CMK (cell line): Measurements from ENCODE around the gene NOC4L.
"Not testable (repeated sequence)": the region's sequence is repeated elsewhere in the genome, so short reads cannot be mapped to it uniquely, and the experiment has no call there.

ENCODE experiments used
- DNase-seq: peaks from one replicate; pipeline ENCODE4 v3.0.0-alpha.2; 2010; ENCODE audit warnings: low read depth

The NOC4L gene

DNA sequence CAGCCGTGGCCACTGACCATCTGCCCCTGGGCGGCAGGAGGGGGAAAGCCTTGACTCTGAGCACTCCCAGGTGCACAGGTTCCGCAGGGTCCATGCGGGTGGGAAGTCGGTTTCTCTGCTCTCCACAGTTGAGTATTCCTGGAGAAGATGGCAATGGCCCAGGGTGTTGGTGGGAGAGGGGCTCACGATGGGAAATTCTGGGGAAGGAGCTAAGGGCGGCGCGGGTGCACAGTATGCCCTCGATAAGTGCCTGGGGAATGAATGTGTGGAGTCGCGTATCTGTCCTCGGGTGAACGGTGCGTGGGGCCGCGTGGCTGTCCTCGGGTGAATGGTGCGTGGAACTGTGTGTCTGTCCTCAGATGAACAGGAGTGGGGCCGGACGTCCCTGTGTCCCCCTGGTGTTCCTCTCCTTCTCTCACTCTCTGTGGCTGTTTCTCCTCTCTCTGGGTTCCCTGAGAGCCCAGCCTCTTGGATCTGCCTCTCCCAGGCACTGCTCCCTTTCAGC, 38.0 kb downstream of the NOC4L start:
- no peak for DNase-seq

DNA sequence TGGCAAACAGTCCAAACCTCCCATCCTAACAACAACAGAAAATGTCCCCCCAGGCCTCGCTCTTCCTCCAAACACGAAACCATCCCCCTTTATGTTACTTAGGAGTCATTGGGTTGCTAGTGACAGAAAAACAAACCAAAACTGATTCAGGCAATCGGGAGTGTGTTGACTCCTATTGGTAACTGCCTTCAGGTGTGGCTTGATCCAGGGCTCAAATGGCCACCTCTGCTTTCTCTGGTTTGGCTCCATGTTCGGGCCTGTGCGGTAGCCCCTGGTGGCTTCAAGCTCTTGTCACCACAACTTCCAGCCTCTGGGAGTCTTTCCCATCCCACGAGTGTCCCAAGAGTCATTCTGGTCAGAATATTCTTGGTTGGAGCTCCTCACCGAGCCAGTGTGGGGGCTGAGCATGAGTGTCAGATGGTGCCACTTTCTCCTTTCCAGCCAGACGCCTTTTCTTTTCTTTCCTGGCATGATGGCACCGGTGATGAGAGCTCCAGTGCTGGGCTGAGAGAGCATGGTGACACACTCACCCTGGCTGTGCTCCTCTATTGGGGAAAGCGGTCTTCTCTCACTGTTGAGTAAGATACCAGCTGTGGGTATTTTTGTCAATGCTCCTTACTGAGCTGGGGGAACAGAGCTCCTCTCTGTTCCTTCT, 38.6 kb downstream of the NOC4L start:
- DNase-seq, result no peak

DNA sequence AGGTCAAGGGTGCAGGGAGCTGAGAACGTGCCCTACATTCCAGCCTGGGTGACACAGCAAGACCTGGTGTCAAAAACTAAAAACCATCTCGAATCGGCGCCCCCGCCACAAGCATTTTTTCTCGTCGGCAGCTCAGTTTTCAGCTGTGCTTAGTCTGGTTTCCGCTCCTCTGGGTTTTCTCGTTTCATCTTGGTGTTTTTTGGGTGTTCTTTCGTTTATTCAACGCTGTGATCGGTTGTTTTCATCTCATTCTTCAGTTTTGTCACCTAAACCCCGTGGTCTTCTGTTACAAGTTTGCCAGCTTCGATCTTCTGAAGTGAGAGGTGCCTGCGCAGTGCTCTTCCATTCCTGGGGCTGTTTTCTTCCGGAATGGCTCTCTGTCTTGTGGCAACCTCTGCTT, 41.4 kb downstream of the NOC4L start:
- no peak for DNase-seq

DNA sequence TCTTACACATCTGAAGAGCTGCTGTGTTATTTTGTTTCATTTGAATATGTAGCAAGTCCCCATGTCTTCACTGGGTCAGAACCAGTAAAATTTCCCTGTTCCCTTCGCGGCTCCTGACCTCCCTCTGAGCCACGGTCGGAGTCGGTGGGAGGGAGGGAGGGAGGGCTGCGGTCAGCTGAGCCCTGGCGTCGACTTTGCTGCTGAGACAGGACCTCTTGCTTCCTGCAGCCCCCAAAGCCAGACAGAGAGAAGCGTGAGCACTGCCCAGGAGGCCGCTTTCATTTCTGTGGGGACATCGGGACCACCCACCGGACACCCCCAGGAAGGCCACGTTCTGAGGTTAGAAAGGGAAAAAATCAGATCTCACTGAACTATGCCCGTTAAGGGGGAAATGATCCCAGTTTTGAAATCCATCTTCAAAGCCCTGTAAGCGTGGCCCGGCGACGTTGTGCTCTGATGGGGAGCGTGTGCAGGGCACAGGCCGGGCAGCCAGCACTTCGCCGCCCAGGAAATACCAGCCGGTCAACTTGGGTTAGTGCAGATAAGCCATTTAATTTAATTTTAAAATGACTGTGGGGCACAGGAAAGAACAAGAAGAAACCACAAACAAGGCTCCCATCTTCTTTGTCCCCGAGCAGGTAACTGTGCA, 42.1 kb downstream of the NOC4L start:
- DNase-seq, result no peak

DNA sequence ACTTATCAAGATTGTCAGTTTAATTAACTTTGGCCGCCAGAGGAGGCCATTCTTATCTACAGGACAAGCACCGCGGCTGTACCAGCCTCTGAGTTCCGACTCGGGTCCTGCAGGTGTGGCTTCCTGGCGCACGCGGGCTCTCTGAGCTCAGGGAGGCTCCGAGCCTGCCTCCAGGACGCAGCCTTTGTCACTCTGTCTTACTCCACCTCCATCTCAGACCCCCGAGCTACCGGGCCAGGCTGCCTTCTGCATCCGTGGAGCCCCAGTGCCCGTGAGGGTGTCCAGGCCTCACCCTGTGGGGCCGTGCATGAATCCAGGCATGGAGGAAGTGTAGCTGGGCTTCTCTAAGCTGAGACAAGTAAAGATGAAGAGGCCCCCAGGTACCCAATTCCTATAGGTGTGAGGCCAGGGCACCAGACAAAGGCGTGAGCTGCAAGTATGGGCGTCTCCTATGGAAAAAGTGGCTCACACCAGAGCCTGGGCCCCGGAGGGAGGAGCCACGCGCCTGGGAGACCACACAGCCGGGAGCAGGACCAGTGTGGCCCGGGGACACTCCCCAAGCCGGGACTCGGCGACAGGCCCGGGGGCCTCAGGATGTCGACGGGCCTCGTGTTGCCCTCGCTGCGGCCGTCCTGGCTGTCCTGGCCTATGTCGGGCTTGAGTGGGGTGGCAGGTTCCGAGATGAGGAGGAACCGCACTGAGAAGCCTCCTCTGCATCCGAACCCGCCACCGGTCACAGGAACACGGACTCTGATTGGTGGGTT, 42.8 kb downstream of the NOC4L start:
- no peak for DNase-seq

DNA sequence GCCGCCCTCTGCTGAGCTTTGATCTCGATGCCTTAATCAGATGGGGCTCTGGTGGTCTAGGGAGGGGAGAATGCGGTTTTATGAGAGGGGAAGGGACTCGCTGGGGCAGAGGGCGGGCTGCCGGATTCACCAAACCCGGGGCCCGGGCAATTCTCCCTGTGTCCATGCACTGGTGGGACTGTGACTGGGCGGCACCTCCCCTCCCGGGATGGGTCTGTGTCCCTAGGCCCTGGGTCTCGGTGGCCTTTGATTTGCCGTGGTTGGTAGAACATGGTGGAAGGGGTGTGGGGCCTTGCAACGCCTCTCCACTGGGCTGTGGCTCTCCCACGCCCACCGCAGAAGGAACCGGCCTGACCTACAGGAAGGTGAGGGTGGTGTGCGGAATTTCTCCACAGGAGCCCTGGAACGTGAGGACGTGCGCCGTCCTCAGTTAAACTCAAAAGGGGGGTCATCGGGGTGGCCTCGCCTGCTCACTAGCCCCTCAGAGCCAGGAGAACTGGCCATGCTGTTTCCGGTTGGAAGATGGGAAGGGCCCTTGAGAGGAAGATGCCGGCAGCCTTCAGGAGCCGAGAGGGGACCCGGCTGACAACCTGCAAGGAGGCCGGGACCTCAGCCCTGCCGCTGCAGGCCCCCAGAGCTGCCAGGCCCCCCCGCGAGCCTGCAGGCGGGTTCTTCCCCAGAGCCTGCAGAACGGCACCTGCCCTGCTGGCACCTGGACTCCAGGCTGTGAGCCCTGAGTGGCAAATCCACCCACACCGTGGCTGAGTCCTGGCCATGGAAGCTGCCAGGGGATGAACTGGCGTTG, 43.6 kb downstream of the NOC4L start:
- DNase-seq, result no peak

DNA sequence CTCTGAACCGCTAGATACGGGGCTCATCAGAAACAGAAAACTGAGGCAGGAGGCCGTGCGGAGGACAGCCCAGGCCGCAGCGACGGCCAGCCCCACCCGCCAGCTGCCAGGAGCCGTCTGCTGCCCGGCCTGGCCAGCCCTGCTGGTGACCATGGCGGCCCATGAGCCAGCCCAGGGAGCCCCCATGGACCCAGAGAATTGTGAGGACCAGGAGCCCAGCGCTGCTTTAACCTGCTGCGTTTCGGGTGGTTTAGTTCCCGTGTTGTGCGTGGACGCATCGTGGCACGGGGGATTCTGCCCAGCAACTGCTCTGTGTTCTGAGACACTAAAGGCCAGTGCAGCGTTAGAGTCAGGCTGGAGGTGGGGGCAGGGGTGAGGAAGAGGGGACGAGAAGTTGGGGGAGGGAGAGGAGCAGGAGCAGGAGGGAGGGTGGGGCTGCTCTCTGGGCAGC, 44.2 kb downstream of the NOC4L start:
- DNase-seq, result no peak

DNA sequence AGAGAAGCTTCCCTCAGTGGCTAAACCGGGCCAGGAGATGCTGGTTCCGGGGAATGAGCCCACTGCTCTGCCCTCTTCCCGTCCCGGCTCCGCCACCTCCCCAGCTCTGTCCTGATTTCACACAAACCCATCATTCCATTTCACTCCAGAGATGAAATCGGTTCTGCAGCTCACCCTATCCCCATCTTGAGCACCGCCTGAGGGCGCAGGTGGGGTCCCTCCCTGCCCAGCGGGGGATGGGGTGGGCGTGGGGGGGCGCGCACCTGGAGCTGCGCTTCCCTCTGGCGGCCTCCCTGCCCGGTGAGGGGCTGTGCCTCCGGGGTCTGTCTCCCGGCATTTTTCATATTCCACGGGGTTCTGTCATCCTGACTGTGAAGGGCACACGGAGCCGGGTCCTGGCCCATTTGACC, 44.7 kb downstream of the NOC4L start:
- no peak for DNase-seq

DNA sequence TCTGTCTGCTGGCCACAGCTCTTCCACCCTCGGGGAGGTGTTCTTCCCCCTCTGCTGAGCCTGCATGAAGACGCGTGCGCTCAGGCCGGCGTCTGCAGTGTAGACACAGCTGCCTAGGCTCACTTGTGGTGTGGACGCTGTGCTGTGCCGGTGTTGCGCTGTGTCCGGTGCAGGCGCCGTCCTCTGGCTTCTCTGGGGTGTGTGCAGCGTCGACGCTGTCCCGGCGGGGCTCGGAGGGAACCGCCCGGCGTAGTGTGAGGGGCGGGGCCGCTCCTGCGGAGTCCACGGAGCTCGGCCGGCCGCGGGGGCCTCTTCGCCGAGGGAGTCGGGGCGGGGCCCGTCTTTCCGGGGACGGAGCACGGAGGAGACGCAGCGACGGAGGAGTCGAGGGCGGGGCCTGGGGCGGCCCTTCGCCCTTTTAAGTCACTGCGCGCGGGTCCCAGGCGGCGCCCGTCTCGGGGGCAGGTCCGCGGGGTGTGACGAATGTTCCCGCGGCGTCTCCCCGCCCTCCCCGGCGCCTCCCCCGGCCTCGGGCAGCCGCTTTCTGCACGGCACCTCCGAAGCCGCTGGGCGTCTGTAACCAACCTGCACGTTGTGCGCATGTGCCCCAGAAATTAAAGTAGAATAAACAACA, 45.2 kb downstream of the NOC4L start:
- DNase-seq, result peak; percentile 84

DNA sequence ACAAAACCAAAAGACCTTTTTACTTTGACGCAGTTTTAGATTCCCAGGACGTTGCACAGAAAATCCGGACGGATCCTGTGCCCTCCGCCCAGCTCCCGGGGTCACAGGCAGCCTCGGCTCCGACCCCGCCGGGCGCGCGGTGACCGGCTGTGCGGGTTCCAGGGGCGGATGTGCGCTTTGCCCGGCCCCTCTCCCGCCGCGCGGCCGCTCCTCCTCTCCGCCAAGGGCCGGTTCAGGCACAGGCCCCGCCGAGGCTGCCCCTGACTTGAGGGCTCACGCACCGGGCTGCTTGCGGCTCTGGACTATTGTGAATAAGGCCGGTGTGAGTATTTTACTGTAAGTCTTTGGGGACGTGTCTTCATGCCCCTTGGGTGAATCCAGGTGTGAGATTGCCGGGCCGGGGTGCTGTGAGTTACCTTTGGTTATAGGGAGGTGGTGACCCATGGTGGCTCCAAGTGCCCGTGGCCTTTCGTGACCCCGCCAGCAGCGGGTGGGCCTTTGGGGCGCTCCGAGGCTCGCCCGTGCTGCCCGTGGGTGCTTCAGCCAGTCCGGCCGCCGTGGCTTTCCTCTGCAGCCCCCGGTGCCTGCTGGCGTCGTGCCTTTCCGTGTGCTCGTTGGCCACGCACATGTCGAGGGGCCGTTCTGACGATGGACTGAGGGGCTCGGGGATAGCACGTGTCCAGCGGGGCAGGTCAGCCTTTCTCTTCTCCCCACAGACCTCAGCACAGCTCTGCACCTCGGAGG, 45.9 kb downstream of the NOC4L start:
- no peak for DNase-seq

DNA sequence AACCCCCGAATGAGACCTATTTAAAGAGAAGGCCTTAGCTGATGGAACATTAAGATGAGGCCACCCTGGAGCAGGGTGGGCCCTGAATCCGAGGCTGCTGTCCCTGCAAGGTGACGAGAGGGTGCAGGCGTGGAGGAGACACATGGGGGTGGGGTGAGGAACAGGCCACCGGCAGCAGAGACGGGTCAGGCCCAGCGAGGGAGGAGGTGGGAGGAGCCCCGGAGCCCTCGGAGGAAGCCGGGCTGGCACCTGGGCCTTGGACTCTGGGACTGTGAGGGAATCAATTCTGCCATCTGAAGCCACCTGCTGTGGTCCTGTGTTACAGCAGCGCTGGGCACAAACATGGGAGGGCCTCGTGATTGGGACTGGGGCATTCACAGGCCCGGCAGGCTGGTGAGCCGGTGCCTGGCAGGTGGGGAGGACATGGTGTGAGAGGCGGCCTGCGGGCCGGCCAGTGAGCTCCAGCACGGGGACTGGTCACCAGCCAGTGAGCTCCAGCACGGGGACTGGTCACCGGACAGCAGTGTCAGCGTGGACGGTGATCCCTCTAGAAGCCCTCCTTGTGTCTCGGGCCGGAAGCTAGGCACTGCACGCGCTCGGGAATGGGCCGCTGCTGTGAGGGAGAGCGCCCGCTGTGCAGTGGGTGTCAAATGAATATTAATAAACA, 46.7 kb downstream of the NOC4L start:
- DNase-seq, result no peak

DNA sequence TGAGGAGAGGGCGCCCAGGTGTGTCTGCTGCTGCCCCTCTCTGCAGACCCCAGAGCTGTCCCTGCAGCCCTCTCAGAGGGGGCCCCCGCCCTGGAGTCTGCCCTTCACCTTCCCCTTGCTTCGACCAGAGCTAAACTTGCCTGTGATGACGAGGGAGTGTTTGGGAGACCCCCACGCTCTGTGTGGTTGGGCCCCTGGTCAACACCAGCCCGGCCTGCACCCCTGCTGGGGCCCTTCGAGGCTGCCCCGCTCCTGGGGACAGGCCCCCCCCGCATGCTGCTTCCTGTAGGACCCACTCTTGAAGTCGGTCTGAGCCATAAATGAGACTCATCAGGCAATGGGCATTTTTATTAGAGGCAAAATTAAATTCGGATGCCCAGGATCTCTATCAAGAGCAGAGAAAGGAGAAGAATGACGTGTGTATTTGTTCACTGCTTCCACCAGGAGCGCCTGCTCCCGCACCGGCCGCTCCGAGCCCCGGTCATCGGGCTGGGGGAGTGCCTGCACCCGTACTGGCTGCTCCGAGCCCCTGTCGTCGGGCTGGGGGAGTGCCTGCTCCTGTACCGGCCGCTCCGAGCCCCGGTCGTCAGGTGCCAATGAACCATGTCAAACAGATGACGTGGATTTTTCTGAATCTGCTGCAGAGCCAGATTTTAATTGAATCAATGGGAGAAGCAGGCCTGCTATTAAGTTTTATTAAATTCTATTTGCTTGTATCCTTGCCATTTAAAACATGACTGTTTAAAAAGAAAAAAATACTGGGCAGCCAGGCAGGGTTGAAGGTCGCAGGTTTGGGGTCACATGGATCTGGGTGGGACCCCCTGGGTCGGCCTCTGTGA, 47.7 kb downstream of the NOC4L start:
- DNase-seq, result no peak

DNA sequence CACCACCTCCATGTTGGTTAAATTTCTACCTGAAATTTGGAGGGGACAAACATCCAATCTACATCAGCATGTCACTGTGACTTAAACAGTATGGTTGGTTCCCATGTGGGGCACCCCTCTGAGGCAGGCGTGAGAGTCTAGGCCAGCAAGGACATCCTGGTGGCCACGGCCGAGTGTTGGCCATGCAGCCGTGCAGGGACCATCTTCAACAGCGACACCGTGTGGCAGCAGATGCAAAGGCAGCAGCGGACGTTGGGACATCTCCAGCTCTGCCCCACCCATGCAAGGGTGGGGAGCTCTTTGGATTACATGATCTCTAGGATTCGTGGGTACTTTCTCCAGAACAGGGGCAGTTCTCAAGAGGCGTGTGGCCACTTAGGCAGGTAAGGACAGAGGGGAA, 49.8 kb downstream of the NOC4L start:
- no peak for DNase-seq

DNA sequence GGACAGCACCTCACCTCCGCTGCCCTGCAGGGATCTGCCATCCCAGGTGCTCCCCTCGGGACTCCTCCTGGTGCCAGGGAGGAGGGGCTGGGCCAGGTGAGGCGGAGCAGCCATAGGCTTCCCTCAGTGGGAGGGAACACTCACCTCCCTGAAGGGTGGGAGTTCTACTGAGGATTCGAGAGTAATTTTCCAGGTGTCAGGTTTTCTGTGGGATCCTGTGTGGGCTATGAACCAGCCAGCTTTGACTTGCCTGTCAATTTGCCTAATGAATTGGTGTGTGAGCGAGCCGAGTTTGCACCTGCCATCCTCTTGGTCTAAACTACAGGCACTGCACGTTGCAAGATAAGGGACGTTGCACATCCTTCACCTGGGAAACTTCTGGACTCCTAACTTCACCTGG, 50.3 kb downstream of the NOC4L start:
- DNase-seq, result no peak

DNA sequence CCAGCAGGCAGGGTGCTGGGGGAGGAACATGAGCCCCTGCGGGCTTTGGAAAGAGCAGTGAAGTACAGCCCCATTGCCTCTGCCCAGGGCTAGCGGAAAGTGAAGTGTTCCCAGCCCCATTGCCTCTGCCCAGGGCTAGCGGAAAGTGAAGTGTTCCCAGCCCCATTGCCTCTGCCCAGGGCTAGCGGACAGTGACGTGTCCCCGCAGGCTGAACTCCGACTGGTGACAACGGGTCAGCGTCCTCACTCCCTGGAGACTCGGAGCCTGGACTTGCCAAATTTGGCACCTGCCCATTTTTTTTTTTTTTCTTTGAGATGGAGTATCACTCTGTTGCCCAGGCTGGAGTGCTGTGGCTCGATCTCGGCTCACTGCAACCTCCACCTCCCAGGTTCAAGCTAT, 51.0 kb downstream of the NOC4L start:
- DNase-seq, result not testable (repeated sequence)

DNA sequence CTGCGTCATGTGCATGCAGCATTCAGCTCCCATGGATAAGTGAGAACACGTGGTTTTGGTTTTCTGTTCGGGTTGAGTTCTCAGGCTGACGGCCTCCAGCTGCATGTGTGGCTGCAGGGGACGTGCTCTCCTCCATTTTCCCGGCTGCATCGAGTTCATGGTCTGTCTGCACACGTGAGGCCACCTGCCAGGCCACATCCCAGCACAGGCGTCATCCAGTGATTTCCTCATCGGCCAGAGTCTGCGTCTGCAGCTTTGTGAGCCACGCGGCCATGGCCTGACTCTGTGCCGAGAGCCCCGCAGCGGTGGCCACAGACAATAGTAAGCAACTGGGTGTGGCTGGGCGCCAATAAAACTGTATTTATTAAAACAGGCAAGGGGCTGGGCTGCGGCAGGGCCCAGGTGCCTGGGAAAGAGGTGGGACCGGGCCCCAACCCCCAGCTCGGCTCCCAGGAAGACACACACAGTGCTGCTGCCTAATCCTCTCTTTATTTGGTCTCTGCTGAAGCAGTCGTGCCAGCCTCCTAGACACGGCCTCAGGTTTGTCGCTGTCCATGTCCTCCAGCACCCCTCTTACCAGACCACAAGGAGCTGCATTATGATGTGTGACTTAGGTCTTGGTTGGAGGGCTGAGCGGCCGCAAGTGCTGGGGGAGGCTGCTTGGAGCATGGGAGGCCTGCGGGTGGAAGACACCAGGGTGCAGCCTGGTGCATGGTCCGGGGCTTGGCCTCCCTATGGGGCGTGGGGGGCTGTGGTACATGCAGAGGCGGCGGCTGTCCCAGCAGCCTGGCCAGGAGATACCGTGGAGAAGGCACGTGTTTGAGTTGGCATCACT, 52.0 kb downstream of the NOC4L start:
- DNase-seq, result no peak

DNA sequence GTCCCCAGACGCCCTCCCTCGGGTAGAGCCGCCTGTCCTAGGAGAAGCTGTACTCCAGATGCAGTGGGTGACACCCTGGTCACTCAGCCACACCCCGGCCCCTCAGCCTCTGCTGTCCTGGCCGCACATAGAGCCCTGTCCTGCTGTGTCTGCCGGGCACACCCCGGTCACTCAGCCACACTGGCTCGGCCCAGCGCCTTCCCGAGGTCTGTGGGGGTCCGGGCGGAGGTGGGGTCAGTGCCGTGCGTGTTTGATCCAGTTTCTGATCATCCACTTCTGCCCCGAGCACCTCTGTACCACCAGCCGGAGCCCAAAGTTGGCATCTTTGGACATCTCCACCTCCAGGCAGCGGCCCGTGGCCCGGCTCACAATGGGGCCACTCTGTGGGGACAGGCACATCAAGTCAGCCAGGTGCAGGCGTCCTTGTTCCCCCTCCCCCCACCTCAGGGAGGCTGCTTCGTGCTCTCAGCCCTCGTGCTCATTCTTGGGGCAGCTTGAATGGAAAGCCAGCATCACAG, 52.7 kb downstream of the NOC4L start:
- DNase-seq, result no peak

DNA sequence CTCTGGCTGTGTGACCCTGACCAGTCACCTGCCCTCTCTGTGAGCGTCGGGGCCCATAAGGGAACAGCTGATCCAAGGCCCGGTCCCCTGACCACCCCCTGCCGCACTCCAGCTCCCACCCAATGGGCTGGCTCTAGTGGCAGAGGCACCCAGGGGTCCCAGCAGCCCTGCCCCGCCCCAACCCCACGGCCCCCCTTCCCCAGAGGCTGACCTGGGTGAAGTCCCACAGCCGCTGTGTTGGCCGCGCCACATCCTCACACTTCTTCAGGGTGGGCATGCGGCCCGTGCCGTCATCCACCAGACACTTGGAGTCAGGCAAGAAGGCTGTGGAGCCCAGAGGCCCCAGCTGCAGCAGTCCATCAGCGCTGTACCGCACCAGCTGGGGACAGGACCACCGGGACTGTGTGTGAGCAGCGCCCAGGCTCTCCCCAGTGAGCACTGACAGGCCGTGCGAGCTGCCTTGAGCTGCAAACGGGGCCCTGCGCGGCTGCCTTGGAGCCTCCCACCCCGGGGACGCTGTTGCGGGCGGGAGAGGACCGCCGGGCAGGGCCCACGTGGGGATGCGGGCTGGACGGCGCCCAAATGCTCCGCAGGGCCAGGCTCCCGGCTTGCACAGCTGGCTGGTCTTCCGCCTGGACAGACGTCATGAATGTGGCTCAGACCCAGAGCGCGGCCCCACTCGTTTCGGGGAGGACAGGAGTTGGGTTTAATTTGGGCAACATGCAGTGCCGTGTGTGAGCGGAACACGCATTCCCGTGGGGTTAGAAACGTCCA, 53.5 kb downstream of the NOC4L start:
- no peak for DNase-seq
